ENCODE data around the gene CREB3. TPM values are rescaled to one million over a fixed set of nuclear protein-coding genes. Genes with fewer than 3 reads are reported as not detected.

The CREB3 gene
- total RNA-seq, 1 experiment from 2014 or later = 26.5 TPM

- BruUV-seq (replicated peaks) = no TSS peak
- H3K27ac Mint-ChIP-seq (ENCODE audit: unreplicated experiment) = no peak overlapping the region
- no peak for DNase-seq
- H3K9me3 Mint-ChIP-seq (ENCODE audit: low read depth, unreplicated experiment) = no peaks in the 10 kb centered on the region
- CTCF ChIA-PET = no interaction called here
- no peak for TF ChIP-seq CTCF (IDR thresholded peaks at IDR 0.05; ENCODE audit: unreplicated experiment)
- no peaks in the 10 kb centered on the region for H3K27me3 Mint-ChIP-seq (ENCODE audit: unreplicated experiment)
- H3K4me3 Mint-ChIP-seq (ENCODE audit: low read depth, unreplicated experiment) = no peak overlapping the region
- H3K36me3 Mint-ChIP-seq (ENCODE audit: insufficient read depth, unreplicated experiment) = peaks cover 11% of the 10 kb centered on the region
- no peaks in the 10 kb centered on the region for H3K4me1 Mint-ChIP-seq (ENCODE audit: low read depth, unreplicated experiment)
- intact Hi-C loops (cut with micrococcal nuclease; ENCODE audit: unreplicated experiment) = loop anchor here (5.0 kb wide), 1 partner anchor 36 kb away; no protein-coding TSS in a partner anchor
These were observed 34.2 kb upstream of the CREB3 start for GRCh38 chr9:35698231-35698630.

GRCh38 chr9:35700031-35700430 lies 32.4 kb upstream of the CREB3 start:
- no peak for DNase-seq
- no peaks in the 10 kb centered on the region for H3K4me1 Mint-ChIP-seq (ENCODE audit: low read depth, unreplicated experiment)
- CTCF ChIA-PET = no interaction called here
- no TSS peak for BruUV-seq (replicated peaks)
- H3K4me3 Mint-ChIP-seq (ENCODE audit: low read depth, unreplicated experiment) = no peak overlapping the region
- peaks cover 12% of the 10 kb centered on the region for H3K36me3 Mint-ChIP-seq (ENCODE audit: insufficient read depth, unreplicated experiment)
- no peak overlapping the region for H3K27ac Mint-ChIP-seq (ENCODE audit: unreplicated experiment)
- no peaks in the 10 kb centered on the region for H3K27me3 Mint-ChIP-seq (ENCODE audit: unreplicated experiment)
- no peaks in the 10 kb centered on the region for H3K9me3 Mint-ChIP-seq (ENCODE audit: low read depth, unreplicated experiment)
- TF ChIP-seq CTCF (IDR thresholded peaks at IDR 0.05; ENCODE audit: unreplicated experiment) = no peak
- intact Hi-C loops (cut with micrococcal nuclease; ENCODE audit: unreplicated experiment) = no loop called here

GRCh38 chr9:35700942-35701341 lies 31.5 kb upstream of the CREB3 start:
- CTCF ChIA-PET = no interaction called here
- no TSS peak for BruUV-seq (replicated peaks)
- Mint-ChIP-seq H3K4me3 (ENCODE audit: low read depth, unreplicated experiment) (no peak overlapping the region), H3K4me1 (ENCODE audit: low read depth, unreplicated experiment) (no peaks in the 10 kb centered on the region), H3K36me3 (ENCODE audit: insufficient read depth, unreplicated experiment) (peaks cover 12% of the 10 kb centered on the region), H3K27ac (ENCODE audit: unreplicated experiment) (no peak overlapping the region), H3K9me3 (ENCODE audit: low read depth, unreplicated experiment) (no peaks in the 10 kb centered on the region), H3K27me3 (ENCODE audit: unreplicated experiment) (no peaks in the 10 kb centered on the region)
- DNase-seq = no peak
- intact Hi-C loops (cut with micrococcal nuclease; ENCODE audit: unreplicated experiment) = no loop called here
- no peak for TF ChIP-seq CTCF (IDR thresholded peaks at IDR 0.05; ENCODE audit: unreplicated experiment)

- Mint-ChIP-seq H3K9me3 (ENCODE audit: low read depth, unreplicated experiment) (no peaks in the 10 kb centered on the region), H3K4me3 (ENCODE audit: low read depth, unreplicated experiment) (no peak overlapping the region), H3K27me3 (ENCODE audit: unreplicated experiment) (no peaks in the 10 kb centered on the region), H3K4me1 (ENCODE audit: low read depth, unreplicated experiment) (no peaks in the 10 kb centered on the region), H3K36me3 (ENCODE audit: insufficient read depth, unreplicated experiment) (peaks cover 14% of the 10 kb centered on the region), H3K27ac (ENCODE audit: unreplicated experiment) (no peak overlapping the region)
- TF ChIP-seq CTCF (IDR thresholded peaks at IDR 0.05; ENCODE audit: unreplicated experiment) = no peak
- CTCF ChIA-PET = no interaction called here
- DNase-seq = no peak
- BruUV-seq (replicated peaks) = no TSS peak
- intact Hi-C loops (cut with micrococcal nuclease; ENCODE audit: unreplicated experiment) = no loop called here
These were observed 29.8 kb upstream of the CREB3 start for GRCh38 chr9:35702696-35703095.

Data from Calu3 (cell line).